Upper lobe of right lung (tissue), 1 donor: ENCODE measurements around the gene CD7. TPM values are rescaled to one million over a fixed set of nuclear protein-coding genes. Genes with fewer than 3 reads are reported as not detected.

Experiments used
- ATAC-seq: fragments of 200-7000 bp; cut with Tn5 transposase; one replicate; pipeline ENCODE4 v1.9.1; 2020; ENCODE audit warnings: mild to moderate bottlenecking, moderate library complexity
- DNase-seq: peaks from one replicate; pipeline ENCODE4 v3.0.0-alpha.2; 2020
- H3K27ac ChIP-seq: fragments of 200-600 bp; one replicate; pipeline ENCODE4 v1.8.0; 2022
- H3K27me3 ChIP-seq: fragments of 200-600 bp; one replicate; pipeline ENCODE4 v1.8.0; 2022; ENCODE audit warnings: mild to moderate bottlenecking
- H3K36me3 ChIP-seq: fragments of 200-600 bp; one replicate; pipeline ENCODE4 v1.8.0; 2022
- H3K4me1 ChIP-seq: fragments of 200-600 bp; one replicate; pipeline ENCODE4 v1.8.0; 2022
- H3K4me3 ChIP-seq: fragments of 200-600 bp; one replicate; pipeline ENCODE4 v1.8.0; 2022; ENCODE audit warnings: mild to moderate bottlenecking
- H3K9me3 ChIP-seq: fragments of 200-600 bp; one replicate; pipeline ENCODE4 v1.8.0; 2022
- CTCF ChIP-seq: fragments of 200-600 bp; IDR thresholded peaks from one replicate; pipeline ENCODE4 v1.8.0; 2022; ENCODE audit warnings: antibody characterized with exemption
- intact Hi-C: fragments of 100-400 bp; cut with DNase I; formaldehyde crosslinking; loops from one replicate; pipeline ENCODE4 v1.11.0; 2022
- total RNA-seq: library from RNA; stranded (reverse); fragmentation: NEBNext Ultra II Directional; extraction: Animal tissue kit (Norgen Biotek cat#: 25700); gene quantifications from one replicate; pipeline ENCODE4 v1.2.1, GENCODE V29; 2021
- donor health status: DM: no; HTN: yes; CAD: no; lungs with severe emphysema.

Gene CD7
- total RNA-seq, 1 donor from 2014 or later, result 7.2 TPM

- Histone ChIP-seq H3K4me3 (no peak overlapping the region), H3K4me1 (peaks cover 22% of the 10 kb centered on the region), H3K27me3 (no peaks in the 10 kb centered on the region), H3K27ac (no peak overlapping the region), H3K36me3 (no peaks in the 10 kb centered on the region), H3K9me3 (no peaks in the 10 kb centered on the region)
- no peak for TF ChIP-seq CTCF
- intact Hi-C loops, result no loop called here
- DNase-seq (no peak), ATAC-seq (no peak)
Measured at GRCh38 chr17:82277851-82278250, 39.6 kb downstream of the CD7 start.

- peaks cover 5% of the 10 kb centered on the region for H3K36me3 ChIP-seq
- no peaks in the 10 kb centered on the region for H3K9me3 ChIP-seq
- H3K27ac ChIP-seq, result no peak overlapping the region
- no peak overlapping the region for H3K4me3 ChIP-seq
- no peak for TF ChIP-seq CTCF
- H3K4me1 ChIP-seq, result peaks cover 18% of the 10 kb centered on the region
- H3K27me3 ChIP-seq, result no peaks in the 10 kb centered on the region
- intact Hi-C loops, result no loop called here
- ATAC-seq (no peak), DNase-seq (no peak)
Measured at GRCh38 chr17:82276938-82277337, 40.5 kb downstream of the CD7 start.

- TF ChIP-seq CTCF, result no peak
- intact Hi-C loops, result no loop called here
- Histone ChIP-seq H3K27me3 (no peaks in the 10 kb centered on the region), H3K9me3 (no peaks in the 10 kb centered on the region), H3K27ac (no peak overlapping the region), H3K4me3 (no peak overlapping the region), H3K36me3 (peaks cover 21% of the 10 kb centered on the region), H3K4me1 (peaks cover 26% of the 10 kb centered on the region)
- ATAC-seq (no peak), DNase-seq (no peak)
Measured at GRCh38 chr17:82275326-82275725, 42.1 kb downstream of the CD7 start.

- Histone ChIP-seq H3K27ac (peak overlapping the region; percentile 97), H3K4me3 (peak overlapping the region; percentile 83), H3K27me3 (no peaks in the 10 kb centered on the region), H3K36me3 (peaks cover 31% of the 10 kb centered on the region), H3K9me3 (no peaks in the 10 kb centered on the region), H3K4me1 (peaks cover 35% of the 10 kb centered on the region)
- no peak for ATAC-seq
- DNase-seq, result no peak
- intact Hi-C loops, result no loop called here
- TF ChIP-seq CTCF, result no peak
Measured at GRCh38 chr17:82274134-82275020, 43.0 kb downstream of the CD7 start.

- no peak for TF ChIP-seq CTCF
- Histone ChIP-seq H3K36me3 (peaks cover 35% of the 10 kb centered on the region), H3K4me3 (peak within 1 kb of the TSS; percentile 83), H3K27me3 (no peaks in the 10 kb centered on the region), H3K4me1 (peaks cover 44% of the 10 kb centered on the region), H3K9me3 (no peaks in the 10 kb centered on the region), H3K27ac (peak within 1 kb of the TSS; percentile 97)
- intact Hi-C loops, result no loop called here
- DNase-seq, result peak; percentile 96
- ATAC-seq, result peak; percentile 90
Measured at GRCh38 chr17:82273327-82274133, 43.9 kb downstream of the CD7 start, which contains the start of gene CSNK1D. Gene CSNK1D (minus strand): TSS chr17:82273700. CDS start chr17:82273381, 319 bp downstream.
